Esophagus squamous epithelium (tissue), 5 donors: Measurements from ENCODE around the gene HHIP. TPM values are rescaled to one million over a fixed set of nuclear protein-coding genes. Genes with fewer than 3 reads are reported as not detected.

ENCODE experiments used
- DNase-seq: peaks from one replicate; lab custom pipeline; 2025; lab: John Stamatoyannopoulos, UW
- H3K27ac ChIP-seq, 4 donors: fragments of 200-600 bp; sonication (generic); one replicate each; pipeline ENCODE4 v1.5.1; 2016 to 2019; ENCODE audit warnings: mild to moderate bottlenecking in 1 of 4
- H3K27me3 ChIP-seq, 4 donors: fragments of 200-600 bp; sonication (generic); 1 replicate in 3 of 4; 2 replicates in 1 of 4; pipeline versions ENCODE4 v1.5.1 to v1.6.0; 2017 to 2021; ENCODE audit warnings: antibody characterized with exemption in 1 of 4
- H3K36me3 ChIP-seq, 3 donors: fragments of 200-600 bp; sonication (generic); one replicate each; pipeline ENCODE4 v1.5.1; 2016 to 2019
- H3K4me1 ChIP-seq, 3 donors: fragments of 200-600 bp; sonication (generic); one replicate each; pipeline ENCODE4 v1.5.1; 2017 to 2019
- H3K4me3 ChIP-seq, 4 donors: fragments of 200-600 bp; sonication (generic); 1 replicate in 3 of 4; 2 replicates in 1 of 4; pipeline ENCODE4 v1.5.1; 2016 to 2019; ENCODE audit warnings: mild to moderate bottlenecking in 2 of 4, moderate library complexity in 1 of 4
- H3K9me3 ChIP-seq, 3 donors: fragments of 200-600 bp; sonication (generic); one replicate each; pipeline ENCODE4 v1.5.1; 2016 to 2019
- CTCF ChIP-seq, 6 experiments: fragments of 450-650 bp in 4 of 6; fragments of 200-600 bp in 2 of 6; sonication (generic) in 2 of 6; IDR thresholded peaks; one replicate each; pipeline ENCODE4 v1.5.1; 2016 to 2019; ENCODE audit warnings: antibody characterized with exemption in 6 of 6, mild to moderate bottlenecking in 4 of 6, moderate library complexity in 4 of 6
- POLR2A ChIP-seq, 4 donors: fragments of 450-650 bp; IDR thresholded peaks; one replicate each; pipeline ENCODE4 v1.6.1; 2017; ENCODE audit warnings: antibody characterized with exemption in 4 of 4, mild to moderate bottlenecking in 4 of 4, moderate library complexity in 3 of 4
- WGBS, 2 donors: methylation state at CpG; one replicate each; pipeline ENCODE4 v1.1.5; 2018; 5-methylcytosine and 5-hydroxymethylcytosine counted together
- intact Hi-C: fragments of 100-400 bp; cut with DNase I; formaldehyde crosslinking; loops from one replicate; pipeline ENCODE4 v1.15.0; 2022
- total RNA-seq, 4 donors: library from RNA; depleted of rRNA; stranded (reverse); fragments of >200 nt; gene quantifications; one replicate each; pipeline ENCODE4 v1.1.0, GENCODE V29; 2016
- donor health status: DM: yes; HTN: yes; CAD: no.

HHIP gene
- total RNA-seq, 4 donors from 2014 or later, result not detected

- Histone ChIP-seq H3K4me1 (no peaks in the 10 kb centered on the region), H3K27ac (no peak overlapping the region), H3K9me3 (no peaks in the 10 kb centered on the region), H3K4me3 (no peak overlapping the region), H3K27me3 (no peaks in the 10 kb centered on the region), H3K36me3 (no peaks in the 10 kb centered on the region)
- DNase-seq, result no peak
- intact Hi-C loops, result no loop called here
- no peak for TF ChIP-seq POLR2A (IDR thresholded peaks at IDR 0.05)
- TF ChIP-seq CTCF (IDR thresholded peaks at IDR 0.05), result no peak
- WGBS, 2 donors, result 85 to 93% methylated on average over 8 of the region's 8 CpGs
Measured at GRCh38 chr4:144658015-144658567, 12.1 kb downstream of the HHIP start.

- H3K4me3 ChIP-seq, result no peak overlapping the region
- H3K27me3 ChIP-seq, result no peaks in the 10 kb centered on the region
- no peak overlapping the region for H3K27ac ChIP-seq
- TF ChIP-seq POLR2A (IDR thresholded peaks at IDR 0.05) (no peak), CTCF (IDR thresholded peaks at IDR 0.05) (no peak)
- H3K9me3 ChIP-seq, result no peaks in the 10 kb centered on the region
- H3K36me3 ChIP-seq, result no peaks in the 10 kb centered on the region
- intact Hi-C loops, result no loop called here
- DNase-seq, result no peak
- 4 to 29% methylated on average over 1 of the region's 1 CpG for WGBS, 2 donors
- H3K4me1 ChIP-seq, result no peaks in the 10 kb centered on the region
Measured at GRCh38 chr4:144658903-144659302, 12.9 kb downstream of the HHIP start.

DNA sequence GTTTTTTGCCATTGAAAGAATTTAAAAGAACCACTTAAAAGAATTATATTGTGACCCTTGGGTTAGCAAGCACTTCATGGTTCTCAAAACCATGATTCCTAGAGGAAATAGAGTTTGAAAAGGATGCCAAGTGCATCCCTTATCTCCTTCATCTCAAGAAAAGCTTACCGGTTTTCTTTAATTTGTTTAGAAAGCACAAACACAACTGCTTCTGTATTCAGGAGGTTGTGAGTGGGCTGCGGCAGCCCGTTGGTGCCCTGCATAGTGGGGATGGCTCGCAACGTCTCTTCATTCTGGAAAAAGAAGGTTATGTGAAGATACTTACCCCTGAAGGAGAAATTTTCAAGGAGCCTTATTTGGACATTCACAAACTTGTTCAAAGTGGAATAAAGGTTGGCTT is 13.5 kb downstream of the HHIP start:
- no peak overlapping the region for H3K4me3 ChIP-seq
- 67 to 75% methylated on average over 5 of the region's 5 CpGs for WGBS, 2 donors

DNA sequence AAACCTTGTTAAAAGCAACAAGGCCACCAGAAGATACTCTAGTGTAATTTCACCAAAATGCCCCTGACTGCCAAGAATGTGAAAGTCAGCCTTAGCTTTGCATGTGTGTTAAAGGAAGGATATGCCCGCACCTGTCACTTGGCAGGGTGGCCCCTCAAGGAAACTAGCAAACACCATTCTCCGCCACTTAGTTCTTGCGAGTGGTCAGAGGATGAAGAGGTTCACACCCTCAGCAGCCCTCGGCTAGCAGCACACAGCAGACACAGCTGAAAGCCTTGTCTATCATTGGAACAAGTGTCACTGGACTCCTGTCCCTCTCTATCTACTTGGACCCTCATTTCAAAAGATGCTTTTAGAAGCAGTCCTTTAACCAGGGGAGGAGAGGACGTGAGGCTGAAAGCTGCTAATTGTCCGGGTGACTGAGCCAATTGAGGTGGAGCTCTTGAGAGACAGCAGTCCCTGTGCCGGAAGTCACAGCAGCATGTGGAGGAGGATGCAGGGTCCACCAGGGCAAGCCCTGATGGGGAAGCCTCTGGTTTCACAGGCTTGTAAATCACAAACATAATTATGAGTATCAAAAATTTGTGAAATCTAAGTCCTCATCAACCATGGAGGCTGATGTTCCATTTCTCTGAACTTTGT is 18.0 kb downstream of the HHIP start:
- no peaks in the 10 kb centered on the region for H3K4me1 ChIP-seq
- H3K27me3 ChIP-seq, result no peaks in the 10 kb centered on the region
- H3K27ac ChIP-seq, result no peak overlapping the region
- no peak overlapping the region for H3K4me3 ChIP-seq
- no peak for DNase-seq
- 69 to 77% methylated on average over 6 to 7 of the region's 7 CpGs for WGBS, 2 donors
- no peaks in the 10 kb centered on the region for H3K9me3 ChIP-seq
- intact Hi-C loops, result no loop called here
- no peaks in the 10 kb centered on the region for H3K36me3 ChIP-seq
- TF ChIP-seq POLR2A (IDR thresholded peaks at IDR 0.05), result no peak
- no peak for TF ChIP-seq CTCF (IDR thresholded peaks at IDR 0.05)

More for the DNA sequence above, 13.5 kb downstream of the HHIP start:
- DNase-seq, result no peak
- no peak overlapping the region for H3K27ac ChIP-seq
- no peaks in the 10 kb centered on the region for H3K36me3 ChIP-seq
- no peak for TF ChIP-seq CTCF (IDR thresholded peaks at IDR 0.05)
- TF ChIP-seq POLR2A (IDR thresholded peaks at IDR 0.05), result no peak
- H3K4me1 ChIP-seq, result no peaks in the 10 kb centered on the region
- intact Hi-C loops, result no loop called here
- H3K9me3 ChIP-seq, result no peaks in the 10 kb centered on the region
- H3K27me3 ChIP-seq, result no peaks in the 10 kb centered on the region

DNA sequence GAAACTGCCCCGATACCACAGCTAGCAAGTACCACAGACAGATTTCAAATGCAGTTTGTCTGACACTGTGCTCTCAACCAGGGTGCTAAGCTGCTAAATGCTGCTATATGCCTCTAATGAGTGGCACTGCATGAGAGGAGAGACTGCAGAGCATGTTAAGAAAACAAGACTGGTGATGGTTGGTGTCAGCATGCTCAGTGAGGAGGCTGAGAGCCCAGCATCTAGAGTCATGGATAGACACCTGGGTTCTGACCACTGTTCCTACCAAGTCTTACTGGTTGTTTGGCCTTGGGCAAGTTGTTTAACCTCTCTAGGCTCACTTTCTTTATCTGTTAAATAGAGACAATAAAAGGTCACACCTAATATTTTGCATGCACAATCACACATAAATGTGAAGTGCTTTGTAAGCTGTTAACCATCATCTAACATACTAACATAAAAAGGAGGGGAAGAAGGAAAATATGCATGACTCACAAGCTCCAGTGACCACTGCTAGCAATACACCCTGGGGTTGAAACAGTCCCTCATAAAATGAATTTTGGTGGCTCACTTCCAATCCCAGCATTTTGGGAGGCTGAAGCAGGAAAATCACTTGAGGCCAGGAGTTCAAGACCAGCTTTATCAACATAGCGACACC is 20.7 kb downstream of the HHIP start:
- Histone ChIP-seq H3K27ac (no peak overlapping the region), H3K27me3 (no peaks in the 10 kb centered on the region), H3K9me3 (no peaks in the 10 kb centered on the region), H3K4me1 (no peaks in the 10 kb centered on the region), H3K36me3 (no peaks in the 10 kb centered on the region), H3K4me3 (no peak overlapping the region)
- intact Hi-C loops, result no loop called here
- DNase-seq, result no peak
- 65 to 86% methylated on average over 2 of the region's 2 CpGs for WGBS, 2 donors
- TF ChIP-seq POLR2A (IDR thresholded peaks at IDR 0.05) (no peak), CTCF (IDR thresholded peaks at IDR 0.05) (no peak)
